Activated CD8-positive, alpha-beta memory T cell treated with anti-CD3 and anti-CD28 coated beads, Interleukin-2, amount 50 U/mL, for 1 hour (primary cell): ENCODE results near the gene FRMD4A.
"Not testable (repeated sequence)": the region's sequence is repeated elsewhere in the genome, so short reads cannot be mapped to it uniquely, and the experiment has no call there.

ENCODE experiments used
- DNase-seq: peaks from one replicate; pipeline ENCODE4 v3.0.0-alpha.2; 2020; ENCODE audit errors: extremely low read depth

The FRMD4A gene

GRCh38 chr10:13883636-13884444, 446.9 kb downstream of the FRMD4A start:
- DNase-seq: no peak

DNA sequence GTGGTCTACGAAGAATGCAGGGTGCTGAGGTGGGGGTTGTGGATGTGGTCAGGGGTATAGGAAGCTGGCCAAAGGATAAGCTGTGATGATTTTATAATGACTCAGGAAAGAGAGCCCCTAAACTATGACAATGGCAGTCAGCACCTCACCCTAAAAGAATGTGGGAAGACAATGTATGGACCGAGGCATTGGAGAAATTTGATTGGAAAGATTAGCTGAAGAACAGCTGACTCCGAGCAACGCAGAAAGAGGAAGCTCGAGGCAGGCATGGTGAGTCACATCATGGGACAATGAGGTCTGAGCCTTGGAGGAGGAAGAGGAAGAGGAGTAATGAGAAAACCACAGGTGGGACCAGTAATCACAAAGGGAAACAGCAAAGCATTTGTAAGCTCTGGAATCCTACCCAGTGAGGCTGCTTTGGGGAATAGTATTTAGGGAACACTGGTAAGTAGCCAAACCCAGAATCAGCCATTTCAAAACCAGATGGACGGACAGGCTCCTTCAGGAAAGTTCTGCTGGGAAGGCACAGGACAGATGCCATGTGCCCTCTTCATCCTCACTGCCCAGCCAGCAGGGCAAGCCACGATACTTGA, 448.5 kb downstream of the FRMD4A start:
- no peak for DNase-seq

GRCh38 chr10:13880760-13881159, 450.0 kb downstream of the FRMD4A start:
- DNase-seq: no peak

GRCh38 chr10:13877154-13877909, 453.4 kb downstream of the FRMD4A start:
- DNase-seq: no peak

DNA sequence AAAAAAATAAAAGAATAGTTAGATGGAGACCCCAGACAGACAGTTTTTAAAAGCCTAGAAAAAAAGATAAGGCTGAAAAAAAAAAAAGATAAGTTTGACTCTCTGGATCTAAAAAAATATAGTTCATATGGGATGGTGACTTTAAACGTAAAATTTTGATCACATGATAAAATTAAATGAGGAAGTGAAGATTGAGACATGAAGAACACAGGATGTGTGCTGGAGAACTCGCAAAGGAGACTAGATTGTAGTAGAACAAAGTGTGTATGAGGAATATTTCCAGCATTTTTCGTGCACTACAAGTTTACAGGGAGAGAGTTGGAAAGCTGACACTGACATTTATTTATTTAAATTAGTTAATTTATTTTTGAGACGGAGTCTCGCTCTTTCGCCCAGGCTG, 457.5 kb downstream of the FRMD4A start:
- DNase-seq: no peak

DNA sequence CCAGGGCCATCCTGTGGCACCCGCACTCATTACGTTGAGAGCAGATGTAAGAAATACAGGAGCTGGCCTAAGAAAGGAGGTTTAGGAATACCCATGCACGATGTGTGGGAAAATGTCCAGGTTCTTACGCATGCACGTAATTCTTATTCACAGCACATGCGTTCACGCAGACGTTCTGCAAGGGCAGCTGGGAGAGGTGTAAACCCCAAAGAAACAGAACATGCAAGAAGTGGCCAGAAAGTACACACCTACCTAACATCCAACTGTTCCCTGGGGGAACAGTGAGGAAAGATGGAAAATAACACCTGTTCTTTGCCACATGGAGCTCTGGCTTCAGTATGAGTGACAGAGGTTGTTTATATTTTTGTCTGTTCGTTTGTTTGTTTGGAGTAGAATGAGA, 458.3 kb downstream of the FRMD4A start:
- no peak for DNase-seq

DNA sequence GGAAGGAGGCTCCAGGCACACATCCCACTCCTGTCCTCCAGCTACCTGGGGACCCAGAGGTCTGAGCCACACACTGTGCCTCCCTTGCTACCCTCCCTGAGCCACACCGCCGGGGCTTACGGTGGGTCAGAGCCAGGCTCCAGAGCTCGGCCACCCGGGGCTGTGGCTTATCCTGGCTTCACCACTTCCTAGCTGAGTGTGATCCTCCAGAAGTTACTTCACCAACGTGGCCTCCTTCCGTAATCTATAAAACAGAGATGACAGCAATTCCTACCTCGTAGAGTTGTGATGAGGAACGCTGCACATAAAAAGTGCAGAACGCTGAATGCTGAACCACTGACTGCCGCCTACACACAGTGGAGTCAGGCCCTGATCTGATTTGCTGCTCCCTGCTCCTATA, 458.9 kb downstream of the FRMD4A start:
- no peak for DNase-seq

DNA sequence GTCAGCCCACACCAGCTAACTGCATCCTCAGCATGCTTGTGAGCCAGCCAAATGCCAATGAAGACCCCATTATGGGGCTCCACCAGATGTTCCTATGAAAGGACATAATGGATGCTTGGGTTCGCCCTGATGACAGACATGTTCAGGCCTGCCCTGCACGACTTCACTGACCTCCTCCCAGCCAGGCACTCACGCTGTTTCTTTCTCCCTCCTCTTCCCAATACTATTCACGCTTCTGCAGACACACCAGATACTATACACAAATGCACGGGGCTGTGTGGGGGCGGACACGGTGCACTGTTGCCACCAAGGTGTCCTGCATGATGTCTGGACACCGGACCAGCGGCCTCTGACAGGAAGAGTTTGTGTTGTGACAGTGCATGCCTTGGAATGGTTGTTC, 459.7 kb downstream of the FRMD4A start:
- DNase-seq: no peak

GRCh38 chr10:13869295-13869664, 461.4 kb downstream of the FRMD4A start:
- no peak for DNase-seq

- DNase-seq: no peak
These were observed 462.0 kb downstream of the FRMD4A start for GRCh38 chr10:13868528-13869294.

- no peak for DNase-seq
These were observed 462.9 kb downstream of the FRMD4A start for GRCh38 chr10:13867822-13868221.

GRCh38 chr10:13865758-13866491, 464.8 kb downstream of the FRMD4A start:
- DNase-seq: no peak

GRCh38 chr10:13865220-13865619, 465.5 kb downstream of the FRMD4A start:
- DNase-seq: not testable (repeated sequence)

DNA sequence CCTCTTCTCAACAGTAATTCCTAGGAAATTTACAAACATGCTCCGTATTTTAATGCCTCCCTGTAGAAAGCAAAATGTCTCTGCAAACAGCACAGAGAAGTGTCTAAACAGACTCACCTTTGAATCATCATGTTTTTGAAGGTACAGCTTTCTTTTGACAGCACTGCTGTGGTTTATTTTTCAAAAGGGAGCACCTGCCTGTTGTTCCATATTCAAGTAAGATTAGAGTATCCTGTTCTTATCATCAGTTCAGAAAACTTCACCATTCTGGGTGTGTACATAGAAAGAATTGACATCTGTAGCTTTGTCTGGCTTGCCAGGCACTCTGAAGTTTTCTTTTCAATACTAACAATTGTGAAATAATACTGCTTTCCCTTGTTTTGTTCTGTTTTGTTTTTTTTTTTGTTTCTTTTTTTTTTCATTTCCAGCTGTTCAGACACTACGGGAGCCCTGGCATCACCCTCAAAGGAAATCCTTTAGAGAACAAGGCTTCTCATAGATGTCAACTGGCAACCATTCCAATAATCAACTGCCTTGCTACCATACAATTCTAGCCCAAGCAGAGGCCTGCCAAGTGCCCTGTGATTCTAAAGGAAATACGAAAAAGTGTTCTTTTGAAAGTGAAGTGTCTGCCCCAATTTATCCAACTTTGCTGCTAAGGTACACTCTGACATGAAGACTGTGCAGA, 468.0 kb downstream of the FRMD4A start:
- no peak for DNase-seq

DNA sequence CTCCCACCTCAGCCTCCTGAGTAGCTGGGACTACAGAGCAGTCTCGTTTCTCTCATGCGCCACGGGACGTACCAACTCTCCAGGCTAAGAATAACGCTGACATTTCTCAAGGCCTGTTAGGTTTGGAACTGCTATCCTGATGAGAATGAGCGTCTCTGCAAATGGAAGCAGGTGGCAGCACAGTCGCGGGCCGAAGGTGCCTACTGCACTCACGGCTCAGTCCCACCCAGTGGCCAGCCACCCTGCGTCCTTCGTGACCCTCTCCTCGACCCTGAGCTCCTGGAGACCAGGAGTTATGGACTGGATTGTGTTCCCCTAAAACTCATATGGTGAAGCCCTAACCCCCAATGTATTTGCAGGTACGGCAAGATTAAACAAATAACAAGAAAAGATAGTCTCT, 469.8 kb downstream of the FRMD4A start:
- DNase-seq: no peak

DNA sequence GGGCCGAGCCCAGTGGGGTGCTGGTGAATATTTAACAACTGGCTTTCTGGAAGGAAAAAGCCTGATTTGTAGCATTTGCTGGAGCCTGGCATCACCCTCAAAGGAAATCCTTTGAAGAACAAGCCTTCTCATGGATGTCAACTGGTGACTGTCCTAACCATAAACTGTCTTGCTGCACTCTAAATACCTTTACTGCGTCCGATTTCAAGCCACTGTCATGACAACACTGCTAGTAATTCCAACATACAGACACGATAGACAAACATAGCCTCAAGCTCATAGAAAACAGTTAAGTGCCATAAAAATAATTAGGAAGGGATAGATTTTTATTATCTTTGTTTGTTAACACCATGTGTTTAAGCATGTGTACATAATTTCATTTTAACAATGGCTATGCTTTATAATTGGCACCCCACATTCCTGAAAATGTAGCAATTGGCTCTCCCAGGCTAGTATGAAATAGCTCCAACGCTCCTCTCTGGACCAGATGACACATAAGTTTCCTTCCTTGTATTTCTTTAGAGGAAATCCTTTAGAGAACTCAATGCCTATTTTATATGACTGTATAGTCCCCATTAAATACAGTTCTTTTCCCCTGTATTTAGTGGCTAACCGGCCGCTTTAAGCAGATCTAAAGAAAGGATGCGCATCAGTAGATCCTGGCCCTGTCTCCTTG, 470.6 kb downstream of the FRMD4A start:
- no peak for DNase-seq

GRCh38 chr10:13858709-13859108, 472.0 kb downstream of the FRMD4A start:
- DNase-seq: no peak

DNA sequence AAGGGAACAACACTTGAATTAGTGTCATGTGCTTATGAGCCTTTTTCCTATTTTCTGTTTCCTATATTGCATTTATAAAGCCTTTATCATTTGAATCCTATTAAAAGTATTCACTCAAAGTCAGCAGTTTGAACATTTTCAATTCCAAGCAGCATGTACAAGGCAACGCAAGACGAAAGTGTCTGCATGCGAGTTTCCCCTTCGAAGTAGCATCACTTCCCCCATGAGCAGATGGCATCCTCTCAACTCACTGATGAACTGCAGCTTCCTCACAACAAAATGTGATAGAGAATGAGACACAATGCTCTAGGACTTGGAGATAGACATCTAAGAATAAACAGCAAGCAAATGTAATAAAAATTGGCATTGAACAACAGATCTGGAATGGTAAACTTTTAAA, 473.3 kb downstream of the FRMD4A start:
- DNase-seq: no peak

GRCh38 chr10:13853854-13854253, 476.9 kb downstream of the FRMD4A start:
- no peak for DNase-seq

DNA sequence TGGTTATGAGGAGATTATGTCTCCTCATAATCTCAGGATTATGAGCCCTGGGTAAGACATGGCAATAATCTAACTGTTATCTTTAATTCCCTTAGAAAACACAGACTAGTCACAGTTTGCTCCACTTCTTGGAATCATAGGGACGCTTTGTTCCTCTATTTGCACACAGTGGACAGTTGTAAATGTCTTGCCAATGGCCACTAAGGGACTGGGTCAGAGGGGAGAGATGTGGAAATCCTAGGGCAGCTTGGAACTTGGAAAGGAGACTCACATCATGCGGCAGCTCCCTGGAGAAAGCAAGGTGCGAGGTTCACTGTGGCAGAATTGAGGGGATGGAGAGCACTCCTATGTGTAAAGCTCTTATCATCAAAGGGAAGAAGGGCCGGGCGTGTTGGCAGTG, 477.9 kb downstream of the FRMD4A start:
- no peak for DNase-seq
